GM18499 (cell line): ENCODE data around the gene PLIN5.
"Not testable (repeated sequence)": the region's sequence is repeated elsewhere in the genome, so short reads cannot be mapped to it uniquely, and the experiment has no call there.

Source experiments
- ATAC-seq: cut with Tn5 transposase; IDR thresholded peaks from one replicate; pipeline ENCODE4 v1.9.1; 2021; ENCODE audit warnings: moderate number of reproducible peaks; ENCODE audit not compliant: insufficient read depth, unreplicated experiment

Gene PLIN5

DNA sequence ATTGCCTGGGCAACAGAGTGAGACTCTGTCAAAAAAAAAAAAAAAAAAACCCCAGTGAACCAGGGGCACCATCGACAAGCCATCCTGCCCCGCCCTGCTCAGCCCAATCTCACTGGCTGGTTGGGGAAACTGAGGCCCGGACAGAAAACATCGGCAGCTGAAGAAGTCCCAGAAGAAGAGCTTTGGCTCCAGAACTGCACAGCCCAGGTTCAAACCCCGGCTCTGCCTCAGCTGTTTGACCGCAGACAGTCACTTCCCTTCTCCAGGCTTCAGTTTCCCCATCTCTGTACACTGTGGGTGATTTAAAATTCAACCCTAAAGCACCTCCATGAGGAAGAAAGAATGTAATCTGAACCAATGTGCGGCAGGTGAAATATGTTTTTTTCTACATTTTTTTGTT lies 33.9 kb upstream of the PLIN5 start:
- no peak for ATAC-seq

DNA sequence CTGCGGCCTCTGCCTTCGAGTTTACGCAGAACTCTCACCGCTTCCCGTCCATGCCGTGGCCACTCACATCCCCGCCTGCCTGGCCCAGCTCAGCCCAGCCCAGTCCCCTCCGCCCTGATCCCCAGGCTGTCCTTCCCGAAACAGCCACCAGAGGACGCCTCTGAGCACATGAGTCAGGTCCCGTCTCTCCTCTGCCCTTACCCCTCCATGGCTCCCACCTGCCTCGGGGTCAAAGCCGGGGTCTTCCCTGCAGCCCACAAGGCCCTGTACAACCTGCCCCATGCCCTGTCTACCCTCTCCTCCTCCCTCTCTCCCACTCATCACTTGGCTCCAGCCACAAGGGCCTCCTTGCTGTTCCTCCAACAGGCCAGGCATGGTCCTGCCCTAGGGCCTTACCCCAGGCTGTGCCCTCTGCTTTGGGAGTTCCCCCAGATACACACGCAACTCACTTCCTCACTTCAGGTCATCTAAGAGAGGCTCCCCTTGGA lies 32.6 kb upstream of the PLIN5 start:
- ATAC-seq, result no peak

DNA sequence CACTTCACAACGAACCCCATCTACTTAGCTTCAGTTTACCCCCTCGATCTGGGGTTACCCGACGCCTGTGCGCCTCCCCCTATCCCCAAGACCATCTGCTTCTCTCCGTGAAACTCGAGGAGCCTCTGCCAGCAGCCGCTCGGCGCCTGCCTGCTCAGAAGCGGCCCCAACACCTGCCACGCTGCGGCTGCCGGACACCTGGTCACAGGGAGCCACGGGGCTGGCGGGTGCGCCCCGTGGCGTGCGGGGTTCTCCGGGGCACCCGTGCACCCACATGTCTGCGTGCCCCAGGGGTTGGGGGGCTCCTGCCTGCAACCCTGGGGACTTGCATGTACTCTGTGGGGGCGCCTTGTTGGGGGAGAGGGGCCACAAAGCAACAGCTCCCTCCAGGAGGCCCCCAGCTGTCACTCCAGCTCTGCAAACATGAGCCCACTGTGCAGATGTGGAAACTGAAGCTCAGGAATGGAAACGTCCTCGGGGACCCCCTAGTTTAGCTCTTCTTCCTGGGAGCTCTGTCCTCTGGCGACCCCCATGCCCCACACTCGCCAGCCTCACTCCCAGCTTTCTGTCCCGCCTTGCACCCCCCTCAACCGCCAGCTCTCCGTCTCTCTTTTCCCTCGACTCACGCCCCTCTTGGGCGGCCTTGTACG lies 31.5 kb upstream of the PLIN5 start:
- no peak for ATAC-seq

DNA sequence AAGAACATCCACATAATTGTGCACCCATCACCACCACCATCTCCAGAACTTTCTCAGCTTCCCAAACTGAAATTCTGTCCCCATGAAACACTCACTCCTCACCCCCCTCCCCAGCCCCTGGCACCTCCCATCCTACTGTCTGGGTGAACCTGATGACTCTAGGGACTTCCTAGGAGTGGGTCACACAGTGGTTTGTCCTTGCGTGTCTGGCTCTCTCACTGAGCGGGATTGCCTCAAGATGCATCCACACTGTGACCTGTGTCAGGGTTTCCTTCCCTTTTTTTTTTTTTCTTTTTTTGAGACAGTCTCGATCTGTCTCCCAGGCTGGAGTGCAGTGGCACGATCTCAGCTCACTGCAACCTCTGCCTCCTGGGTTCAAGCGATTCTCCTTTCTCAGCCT lies 28.5 kb upstream of the PLIN5 start:
- ATAC-seq, result not testable (repeated sequence)

DNA sequence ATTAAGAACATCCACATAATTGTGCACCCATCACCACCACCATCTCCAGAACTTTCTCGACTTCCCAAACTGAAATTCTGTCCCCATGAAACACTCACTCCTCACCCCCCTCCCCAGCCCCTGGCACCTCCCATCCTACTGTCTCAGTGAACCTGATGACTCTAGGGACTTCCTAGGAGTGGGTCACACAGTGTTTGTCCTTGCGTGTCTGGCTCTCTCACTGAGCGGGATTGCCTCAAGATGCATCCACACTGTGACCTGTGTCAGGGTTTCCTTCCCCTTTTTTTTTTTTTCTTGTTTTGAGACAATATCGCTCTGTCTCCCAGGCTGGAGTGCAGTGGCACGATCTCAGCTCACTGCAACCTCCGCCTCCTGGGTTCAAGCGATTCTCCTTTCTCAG lies 27.1 kb upstream of the PLIN5 start:
- ATAC-seq, result not testable (repeated sequence)

DNA sequence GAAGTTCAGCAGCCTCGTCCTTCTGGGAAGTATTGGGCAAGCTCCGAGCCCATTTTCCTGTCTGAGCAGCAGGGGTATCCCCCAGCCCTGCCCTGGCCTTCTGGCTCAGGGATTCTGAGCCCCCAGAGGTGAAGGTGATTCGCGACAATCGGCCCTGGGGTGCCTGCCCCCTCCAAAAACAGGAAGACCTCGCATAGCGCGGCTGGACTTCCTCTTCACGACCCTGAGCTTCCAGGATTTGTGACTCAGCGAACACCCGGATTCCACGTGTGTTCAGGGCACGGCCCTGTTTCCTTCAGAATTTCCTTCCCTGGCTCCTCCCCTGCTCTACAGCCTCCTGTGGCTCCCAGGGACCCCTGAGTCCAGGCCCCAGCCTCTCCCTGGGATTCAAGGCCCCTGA lies 24.5 kb upstream of the PLIN5 start, which contains the start of gene SEMA6B:
Gene SEMA6B, minus strand, starts transcription at position 116 of the 400 bp plus-strand sequence. CDS start 1,227 bp downstream, outside the sequence.
- no peak for ATAC-seq

DNA sequence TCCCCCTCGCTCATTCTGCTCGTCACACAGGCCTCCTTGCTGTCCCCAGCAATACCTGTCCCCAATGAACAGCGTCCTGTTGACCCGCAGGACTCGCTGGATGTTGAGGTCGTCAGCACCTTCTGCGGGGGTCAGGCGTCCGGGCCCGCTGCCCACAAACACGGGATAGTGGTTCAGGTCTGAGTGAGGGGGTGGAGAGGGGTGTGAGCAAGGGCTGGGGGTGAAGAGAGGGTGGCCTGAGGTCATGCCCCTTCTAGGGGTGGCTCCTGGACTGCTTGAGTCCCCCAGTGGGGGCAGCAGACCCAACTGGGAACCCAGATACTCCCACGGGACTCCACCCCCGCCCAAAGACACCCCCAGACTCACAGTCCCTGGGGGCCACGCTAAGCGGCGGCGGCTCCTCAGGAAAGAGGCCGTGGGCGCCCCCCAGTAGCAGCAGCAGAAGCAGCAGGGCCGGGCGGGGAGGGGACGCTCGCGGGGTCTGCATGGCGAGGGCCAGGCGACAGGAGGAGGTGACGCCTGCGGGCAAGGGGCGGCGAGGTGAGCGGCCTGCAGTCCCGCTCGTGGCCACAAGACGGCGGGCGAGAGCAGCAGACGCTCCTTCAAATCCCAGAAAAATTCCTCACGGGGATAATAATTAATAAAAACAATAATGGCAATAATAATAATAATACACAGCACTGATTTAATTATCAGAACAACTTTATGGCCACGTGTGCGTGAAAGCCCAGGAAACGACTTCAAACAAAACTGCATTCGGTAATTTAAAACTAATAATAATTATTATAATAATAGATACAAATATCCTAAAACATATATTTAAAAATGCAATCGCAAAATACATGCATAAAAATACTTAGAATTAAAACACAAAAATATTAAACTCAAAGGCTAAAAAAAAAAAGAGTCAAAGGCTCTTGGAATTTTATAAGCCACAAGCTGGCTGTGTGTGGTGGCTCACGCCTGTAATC lies 23.2 kb upstream of the PLIN5 start:
- ATAC-seq, result no peak

DNA sequence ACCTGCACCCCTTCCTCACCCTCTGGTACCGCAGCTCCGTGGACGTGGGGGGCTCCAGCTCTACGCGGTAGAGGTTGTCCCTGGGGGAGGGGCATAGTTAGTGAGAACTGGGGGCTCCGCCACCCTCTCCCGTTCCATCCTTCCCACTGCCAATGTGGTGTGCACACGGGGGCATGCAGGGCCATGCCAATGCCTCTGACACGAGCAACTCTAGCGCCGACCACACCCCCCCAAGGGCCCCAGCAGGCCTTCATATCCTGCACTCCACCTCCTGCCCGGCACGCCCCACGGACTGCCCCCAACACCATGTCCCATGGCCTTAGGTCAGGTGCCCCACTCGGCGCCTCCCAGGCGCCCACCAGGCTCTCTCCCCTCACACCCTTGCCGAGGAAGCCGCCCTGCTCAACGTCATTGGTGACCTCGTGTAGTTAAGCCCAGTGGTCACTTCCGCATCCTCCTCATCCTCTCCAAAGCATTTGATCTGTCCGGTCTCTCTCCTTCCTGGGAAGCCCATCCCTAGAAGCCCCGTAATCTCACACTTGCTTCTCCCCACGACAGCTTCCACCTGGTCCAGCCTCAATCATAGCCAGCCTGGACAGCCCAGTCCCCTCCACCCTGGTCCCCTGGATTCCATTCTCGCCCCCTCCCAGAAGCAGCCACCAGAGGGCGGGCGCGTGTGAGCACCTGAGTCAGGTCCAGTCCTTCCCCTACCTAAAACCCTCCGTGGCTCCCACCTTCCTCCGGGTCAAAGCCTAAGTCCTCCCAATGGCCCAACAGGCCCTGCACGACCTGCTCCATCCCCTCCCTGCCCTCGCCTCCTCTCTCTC lies 22.3 kb upstream of the PLIN5 start:
- ATAC-seq, result no peak

DNA sequence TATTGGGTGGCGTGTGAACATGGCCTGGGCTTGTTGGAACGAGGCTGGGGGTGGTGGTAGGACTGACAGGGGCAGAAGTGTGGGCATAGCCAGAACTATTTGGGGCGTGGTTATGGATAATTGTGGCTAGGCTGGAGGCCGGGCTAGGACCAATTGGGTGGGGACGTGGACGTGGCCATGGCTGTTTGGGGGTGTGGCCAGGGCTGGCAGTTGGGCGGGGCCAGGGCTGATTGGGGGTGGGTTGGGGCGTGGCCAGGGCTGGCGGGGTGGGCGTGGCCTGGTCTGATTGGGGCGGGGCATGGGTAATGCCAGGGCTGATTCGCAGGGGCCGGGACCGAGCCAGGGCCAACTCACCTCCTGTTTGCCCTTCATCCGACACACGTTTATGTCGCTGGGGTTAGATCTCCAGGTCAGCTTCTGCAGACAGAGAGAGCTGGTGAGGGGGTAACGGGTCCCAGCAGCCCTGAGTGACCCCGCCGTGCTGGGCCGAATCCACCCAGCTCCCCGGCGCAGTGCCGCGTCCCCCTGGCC lies 21.6 kb upstream of the PLIN5 start:
- no peak for ATAC-seq

DNA sequence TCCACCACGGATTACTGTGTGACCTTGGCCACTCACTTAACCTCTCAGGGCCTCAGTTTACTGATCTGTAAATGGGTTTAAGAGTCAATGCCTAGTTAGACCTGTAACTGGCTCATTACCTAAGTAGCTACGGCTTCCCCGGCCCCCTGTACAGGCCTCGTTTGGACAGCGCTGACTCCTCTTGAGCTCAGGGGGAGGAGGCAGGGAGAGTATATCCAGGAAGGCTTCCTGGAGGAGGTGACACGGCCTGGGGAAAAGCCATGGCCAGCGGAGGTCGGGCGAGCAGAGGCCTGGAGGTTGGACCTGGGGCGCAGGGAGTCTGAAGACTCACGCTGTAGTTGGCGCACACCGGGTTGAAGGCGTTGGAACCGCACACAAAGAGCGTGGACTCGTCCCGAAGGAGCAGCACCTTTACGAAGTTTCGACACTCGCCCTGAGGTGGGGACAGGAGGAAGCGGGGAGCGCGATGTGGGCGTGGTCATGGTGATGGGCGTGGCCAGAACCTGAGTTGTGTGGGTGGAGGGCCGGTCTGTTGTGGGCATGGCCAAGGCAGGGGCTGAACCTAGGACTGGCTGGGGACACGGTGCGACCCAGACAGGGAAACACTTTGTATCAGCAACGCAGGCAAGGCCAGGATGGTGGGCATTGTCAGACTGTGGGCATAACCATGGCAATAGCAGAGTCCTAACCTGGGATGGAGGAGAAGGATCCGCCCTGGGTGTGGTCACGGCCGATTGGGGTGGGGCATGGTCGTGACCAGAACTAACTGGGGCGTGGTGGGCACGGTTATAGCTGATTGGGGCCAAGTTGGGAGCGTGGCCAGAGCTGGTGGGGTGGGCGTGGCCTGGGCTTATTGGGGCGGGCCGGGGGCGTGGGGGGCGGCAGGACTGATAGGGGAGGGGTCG lies 20.9 kb upstream of the PLIN5 start:
- no peak for ATAC-seq

DNA sequence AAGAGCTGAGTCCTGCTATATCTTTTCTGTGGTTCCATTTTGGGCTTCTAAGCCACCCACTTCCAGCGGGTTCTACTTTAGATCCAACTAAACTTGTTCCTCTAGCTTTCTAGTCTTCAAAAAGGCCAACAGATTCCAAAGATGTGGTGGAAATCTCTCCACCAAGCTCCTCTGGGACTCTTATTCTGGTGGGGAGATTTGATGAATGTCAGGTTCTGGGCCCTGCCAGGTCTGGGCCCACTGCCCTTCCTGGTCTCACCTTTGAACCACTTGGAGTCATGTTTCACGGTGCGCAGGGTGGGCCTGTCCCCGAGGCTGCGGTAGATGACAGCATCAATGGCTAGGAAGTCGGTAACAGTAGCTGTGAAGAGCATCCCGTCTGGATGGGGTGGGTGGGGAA lies 19.7 kb upstream of the PLIN5 start:
- no peak for ATAC-seq

DNA sequence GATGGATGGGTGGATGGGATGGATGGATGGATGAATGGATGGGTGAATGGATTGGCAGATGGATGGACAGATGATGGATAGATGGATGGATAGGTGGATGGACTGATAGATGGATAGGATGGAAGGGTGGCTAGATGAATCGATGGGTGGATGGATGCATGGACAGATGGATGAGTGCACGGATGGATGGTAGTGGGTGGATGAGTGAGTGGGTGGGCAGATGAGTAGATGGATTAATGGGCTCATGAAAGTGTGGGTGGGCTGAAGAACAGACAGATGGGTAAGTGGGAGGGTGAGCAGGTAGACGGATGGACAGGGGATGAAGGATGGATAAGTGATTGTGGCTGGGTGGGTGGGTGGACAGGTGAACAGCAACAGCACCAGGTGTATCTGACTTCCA lies 18.8 kb upstream of the PLIN5 start:
- no peak for ATAC-seq

DNA sequence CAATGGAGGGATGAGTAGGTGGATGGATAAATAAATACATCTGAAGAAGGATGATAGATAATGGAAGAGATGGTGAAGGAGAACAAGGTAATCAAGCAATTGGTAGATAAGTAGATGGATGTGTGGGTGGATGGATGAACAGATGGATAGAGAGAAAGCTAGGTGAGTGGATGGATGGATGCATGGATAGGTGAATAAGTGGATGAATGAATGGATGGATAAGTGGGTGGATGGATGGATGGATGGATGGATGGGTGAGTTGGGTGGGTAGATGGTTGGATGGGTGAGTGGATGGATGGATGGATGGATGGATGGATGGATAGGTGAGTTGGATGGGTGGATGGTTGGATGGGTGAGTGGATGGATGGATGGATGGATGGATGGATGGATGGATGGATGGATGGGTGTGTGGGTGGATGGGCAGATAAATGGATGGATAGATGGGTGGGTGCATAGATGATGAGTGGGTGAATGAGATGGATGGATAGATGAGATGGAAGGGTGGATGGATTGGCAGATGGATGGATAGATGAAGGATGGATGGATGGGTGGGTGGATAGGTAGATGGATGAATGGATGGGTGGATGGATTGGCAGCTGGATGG lies 18.2 kb upstream of the PLIN5 start:
- ATAC-seq, result no peak

DNA sequence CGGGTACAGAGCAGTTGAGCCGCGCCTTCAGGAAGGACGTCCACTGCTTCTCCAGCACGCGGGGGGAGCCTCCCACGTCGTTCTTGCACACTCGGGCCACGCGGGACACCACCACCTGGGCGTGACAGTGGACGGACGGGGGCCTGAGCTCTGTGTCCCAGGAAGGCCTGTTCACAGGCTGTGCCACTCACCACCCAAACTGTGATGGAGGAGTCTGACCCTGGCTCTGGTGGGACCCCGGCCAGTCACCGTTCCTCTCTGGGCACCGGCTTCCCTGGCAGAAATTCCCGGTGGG lies 17.4 kb upstream of the PLIN5 start:
- no peak for ATAC-seq

DNA sequence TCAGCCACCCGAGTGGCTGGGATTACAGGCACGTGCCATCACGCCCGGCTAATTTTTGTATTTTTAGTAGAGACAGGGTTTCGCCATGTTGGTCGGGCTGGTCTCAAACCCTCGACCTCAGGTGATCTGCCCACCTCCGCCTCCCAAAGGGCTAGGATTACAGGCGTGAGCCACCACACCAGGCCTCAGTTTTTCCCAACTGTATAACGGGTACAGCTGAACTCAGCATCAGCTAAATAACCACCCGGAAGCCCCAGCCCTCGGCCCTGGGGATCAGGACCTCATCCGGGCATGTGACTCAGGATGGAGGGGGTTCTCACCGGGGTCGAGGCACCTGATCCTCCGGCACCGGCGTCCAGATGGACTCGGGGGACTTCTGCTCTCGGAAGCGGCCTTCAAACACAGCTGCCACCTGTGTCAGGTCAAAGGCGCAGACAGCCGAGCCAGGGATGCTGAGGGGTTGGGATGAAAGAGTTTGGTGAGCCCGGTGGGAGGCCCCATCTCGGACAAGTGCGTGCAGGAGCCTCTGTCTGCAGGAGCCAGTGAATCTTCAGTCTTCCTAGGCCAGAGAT lies 15.5 kb upstream of the PLIN5 start:
- ATAC-seq, result no peak

DNA sequence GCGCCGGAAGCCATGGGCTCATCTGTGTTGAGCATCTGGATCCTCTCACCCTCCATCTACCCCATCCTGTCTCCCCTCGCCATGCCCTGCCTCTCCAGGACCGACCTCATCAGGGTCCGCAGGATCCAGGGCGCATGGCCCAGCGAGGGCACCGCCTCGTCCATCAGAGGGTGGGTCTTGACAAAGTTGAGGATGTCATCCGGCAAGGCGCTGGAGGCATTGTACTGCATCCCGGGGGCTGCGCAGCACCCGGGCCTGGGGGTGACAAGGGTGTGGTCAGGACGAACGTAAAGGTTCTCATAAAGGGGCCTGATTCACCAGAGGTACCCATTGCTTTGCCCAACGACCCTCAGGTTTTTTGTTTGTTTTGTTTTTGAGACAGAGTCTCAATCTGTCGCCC lies 15.0 kb upstream of the PLIN5 start:
- ATAC-seq, result no peak

DNA sequence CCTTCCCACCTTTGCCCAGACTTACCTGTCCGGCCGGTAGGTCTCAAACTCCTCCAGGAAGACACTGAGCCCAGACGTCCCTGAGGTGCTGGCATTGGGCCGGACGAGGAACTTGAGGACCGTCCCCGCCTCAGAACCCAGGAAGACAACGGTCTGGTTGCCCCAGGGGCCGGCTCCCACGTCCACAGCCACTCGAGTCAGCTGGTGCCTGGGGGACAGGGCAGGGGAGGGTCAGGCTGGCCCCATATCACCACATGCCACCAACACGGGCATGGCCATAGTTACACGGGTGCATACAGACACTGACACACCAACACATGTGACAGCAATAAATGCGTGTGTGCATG lies 13.2 kb upstream of the PLIN5 start:
- no peak for ATAC-seq

DNA sequence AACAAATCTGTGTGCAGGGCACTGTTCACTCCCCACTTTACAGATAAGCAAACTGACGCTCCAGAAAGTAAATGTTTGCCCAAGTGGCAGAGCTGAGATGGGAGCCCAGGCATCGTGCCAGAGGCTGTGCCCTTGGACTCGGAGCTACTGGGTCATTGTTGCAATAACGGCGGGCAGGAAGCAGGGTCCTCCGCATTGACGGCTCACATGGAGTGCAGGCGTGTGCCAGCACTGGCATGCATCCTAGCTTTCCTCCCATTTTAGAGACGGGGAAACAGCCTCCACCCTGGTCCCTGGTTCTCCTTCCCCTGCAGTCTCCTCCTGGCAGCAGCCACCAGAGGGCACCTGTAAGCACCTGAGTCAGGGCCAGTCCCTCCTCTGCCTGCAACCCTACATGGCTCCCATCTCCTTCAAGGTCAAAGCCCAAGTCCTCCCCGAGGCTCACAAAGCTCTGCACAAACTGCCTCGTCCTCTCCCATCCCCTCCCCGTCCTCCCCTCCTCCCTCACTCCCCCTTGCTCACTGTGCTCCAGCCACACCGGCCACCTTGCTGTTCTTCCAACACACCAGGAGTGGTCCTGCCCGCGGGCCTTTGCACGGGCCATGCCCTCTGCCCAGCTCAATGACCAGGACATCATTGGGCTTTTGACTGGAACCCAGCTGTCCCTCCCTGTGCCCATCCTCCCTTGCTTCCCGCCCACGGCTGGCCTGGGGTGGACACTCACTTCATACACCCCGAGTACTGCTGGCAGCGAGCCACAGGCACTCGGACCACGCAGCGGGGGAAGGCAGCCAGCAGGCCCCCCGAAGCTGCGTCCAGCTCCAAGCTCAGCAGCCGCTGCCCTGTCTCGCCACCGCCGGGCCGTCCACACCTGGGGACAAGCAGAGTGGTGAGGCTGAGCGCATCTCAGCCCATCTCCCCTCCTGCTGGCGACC lies 12.5 kb upstream of the PLIN5 start:
- ATAC-seq, result no peak
